Stimulated activated CD4-positive, alpha-beta T cell treated with anti-CD3 and anti-CD28 coated beads, Interleukin-1b, Interleukin-23, amount 100 ng/mL, for 48 hours (primary cell): ENCODE measurements around the gene MOB1A.
A peak's percentile ranks its signal among the peaks of the same experiment; 100 is the strongest.
"Not testable (repeated sequence)": the region's sequence is repeated elsewhere in the genome, so short reads cannot be mapped to it uniquely, and the experiment has no call there.

Experiments
- DNase-seq: peaks from one replicate; pipeline ENCODE4 v3.0.0-alpha.2; 2020

Gene MOB1A

GRCh38 chr2:74198461-74199274, 20.0 kb upstream of the MOB1A start, which contains the start of gene MTHFD2:
TSS of gene MTHFD2 (plus strand) at chr2:74198615. CDS start at chr2:74198642, 27 bp downstream.
- DNase-seq = peak; percentile 95

GRCh38 chr2:74198023-74198460, 19.4 kb upstream of the MOB1A start:
- DNase-seq = no peak

- DNase-seq = no peak
Observed at GRCh38 chr2:74197049-74197448, 18.4 kb upstream of the MOB1A start.

- DNase-seq = no peak
Observed at GRCh38 chr2:74194799-74195198, 16.1 kb upstream of the MOB1A start.

GRCh38 chr2:74191596-74192380, 13.1 kb upstream of the MOB1A start:
- no peak for DNase-seq

- DNase-seq = no peak
Observed at GRCh38 chr2:74188696-74189095, 10.0 kb upstream of the MOB1A start.

GRCh38 chr2:74188018-74188601, 9.4 kb upstream of the MOB1A start:
- DNase-seq = no peak

- not testable (repeated sequence) for DNase-seq
Observed at GRCh38 chr2:74186706-74187105, 8.0 kb upstream of the MOB1A start.

GRCh38 chr2:74186038-74186437, 7.4 kb upstream of the MOB1A start:
- DNase-seq = peak; percentile 67

GRCh38 chr2:74183878-74184277, 5.2 kb upstream of the MOB1A start:
- no peak for DNase-seq

GRCh38 chr2:74181739-74182138, 3.1 kb upstream of the MOB1A start:
- DNase-seq = no peak

GRCh38 chr2:74179063-74179865, 585 bp upstream of the MOB1A start:
- DNase-seq = no peak

GRCh38 chr2:74177696-74178095, 983 bp downstream of the MOB1A start:
- DNase-seq = no peak

GRCh38 chr2:74174909-74175308, 3.8 kb downstream of the MOB1A start:
- DNase-seq = no peak

GRCh38 chr2:74168739-74169138, 9.9 kb downstream of the MOB1A start:
- DNase-seq = no peak

- DNase-seq = no peak
Observed at GRCh38 chr2:74164761-74165160, 13.9 kb downstream of the MOB1A start.

- DNase-seq = no peak
Observed at GRCh38 chr2:74162951-74163350, 15.7 kb downstream of the MOB1A start.

GRCh38 chr2:74155830-74156229, 22.8 kb downstream of the MOB1A start:
- DNase-seq = no peak

- no peak for DNase-seq
Observed at GRCh38 chr2:74152954-74153353, 25.7 kb downstream of the MOB1A start.

GRCh38 chr2:74149570-74150319, 28.9 kb downstream of the MOB1A start:
- no peak for DNase-seq

GRCh38 chr2:74149247-74149525, 29.5 kb downstream of the MOB1A start:
- DNase-seq = no peak
